Measurements from ENCODE around the gene RXFP4. TPM values are rescaled to one million over a fixed set of nuclear protein-coding genes. Genes with fewer than 3 reads are reported as not detected.

Gene RXFP4
- total and polyA plus RNA-seq, 9 of the 15 experiments (the other 6 are each of a cell fraction or from before 2014, with no cell fraction given): 0.64 TPM; not detected in 8

DNA sequence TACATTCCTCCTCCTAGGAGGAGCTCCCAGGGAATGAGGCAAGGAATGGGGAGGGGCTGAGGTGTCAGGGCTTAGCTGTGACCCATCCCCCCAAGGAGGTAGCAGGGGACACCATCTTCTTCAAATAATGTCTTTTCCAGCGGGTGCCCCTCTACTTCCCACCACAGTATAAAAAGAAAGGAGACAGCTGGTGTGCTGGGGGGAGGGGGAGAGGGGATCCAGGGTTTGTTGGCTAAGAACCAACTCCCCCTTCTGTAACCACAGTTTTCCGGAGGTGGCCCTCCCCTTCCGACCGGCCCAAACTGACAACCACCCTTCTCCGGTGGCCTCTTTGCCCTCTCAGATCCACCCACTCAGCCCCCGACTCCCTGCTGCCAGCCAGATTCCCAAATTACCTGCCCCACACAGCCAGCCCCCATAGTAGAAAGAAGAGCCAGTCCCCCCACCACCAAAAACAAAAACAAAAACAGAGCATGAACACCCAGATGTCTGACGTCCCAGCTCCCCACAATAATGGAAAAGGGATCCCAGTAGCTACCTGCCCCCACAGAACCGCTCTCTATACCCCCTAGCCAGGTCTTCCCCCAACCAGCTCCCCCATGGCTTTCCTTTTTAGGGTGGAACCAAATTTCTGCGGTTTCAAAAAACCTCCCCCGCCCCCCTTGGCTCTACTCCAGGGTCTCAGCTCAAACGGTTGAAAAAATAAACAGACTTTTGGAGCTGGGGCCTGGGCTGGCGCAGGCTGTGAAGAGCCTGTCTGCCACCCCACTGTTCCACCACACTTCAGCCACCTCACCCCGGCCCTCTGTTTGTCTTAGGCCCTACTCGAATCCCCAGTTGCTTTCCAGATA lies 34.8 kb downstream of the RXFP4 start (continued):
- TF ChIP-seq BDP1 (IDR thresholded peaks at IDR 0.05; ENCODE audit: insufficient read depth, insufficient read length): no peak
- no peak for TF ChIP-seq KLF13 (tag; IDR thresholded peaks at IDR 0.05; ENCODE audit: borderline replicate concordance, low read depth)
- TF ChIP-seq E4F1 (CRISPR knock-in tag; IDR thresholded peaks at IDR 0.05; ENCODE audit: borderline replicate concordance): no peak
- no peak for TF ChIP-seq HDAC2 (IDR thresholded peaks at IDR 0.05)
- TF ChIP-seq ZNF717 (CRISPR knock-in tag; IDR thresholded peaks at IDR 0.05): no peak
- TF ChIP-seq THRA (IDR thresholded peaks at IDR 0.05): no peak
- no peak for TF ChIP-seq FIP1L1 (IDR thresholded peaks at IDR 0.05; ENCODE audit: low read depth, low read length, poor library complexity, severe bottlenecking)
- no peak for TF ChIP-seq TCF7L2 (IDR thresholded peaks at IDR 0.05; ENCODE audit: low read depth, low read length)
- TF ChIP-seq ZNF239 (CRISPR knock-in tag; IDR thresholded peaks at IDR 0.05): no peak
- TF ChIP-seq USF1 (CRISPR knock-in tag; IDR thresholded peaks at IDR 0.05): no peak
- 0 out of 2 replicates have a peak, but pooled peaks have one; percentile 2 for TF ChIP-seq JUND (IDR thresholded peaks at IDR 0.05; ENCODE audit: borderline replicate concordance, low read depth, low read length)
- TF ChIP-seq JUND (tag; IDR thresholded peaks at IDR 0.05; ENCODE audit: borderline replicate concordance, low read depth, low read length): no peak
- no peak for TF ChIP-seq CTCFL (IDR thresholded peaks at IDR 0.05; ENCODE audit: borderline replicate concordance, insufficient read depth, low read depth, low read length, poor library complexity, severe bottlenecking)
- TF ChIP-seq TEAD4 (IDR thresholded peaks at IDR 0.05; ENCODE audit: low read length): peak; percentile 3; the same call in 1 of the 2 replicates
- no peak for TF ChIP-seq TEAD4 (CRISPR knock-in tag; IDR thresholded peaks at IDR 0.05; ENCODE audit: borderline replicate concordance)
- no peak for TF ChIP-seq ZNF449 (CRISPR knock-in tag; IDR thresholded peaks at IDR 0.05)
- no peak for TF ChIP-seq HDGF (IDR thresholded peaks at IDR 0.05)
- TF ChIP-seq ZNF217 (CRISPR knock-in tag; IDR thresholded peaks at IDR 0.05): no peak
- 0 out of 2 replicates have a peak, but pooled peaks have one; percentile 53 for TF ChIP-seq NFRKB (IDR thresholded peaks at IDR 0.05; ENCODE audit: low read depth)
